Spleen (tissue), 7 donors: Measurements from ENCODE around the gene USP1.

Experiments used
- POLR2A ChIP-seq, 3 donors: fragments of 450-650 bp; IDR thresholded peaks; one replicate each; pipeline ENCODE4 v1.5.1; 2017; ENCODE audit warnings: antibody characterized with exemption in 3 of 3, mild to moderate bottlenecking in 1 of 3
- POLR2AphosphoS5 ChIP-seq, 3 donors: sonication (generic); formaldehyde crosslinking; IDR thresholded peaks; one replicate each; pipeline ENCODE4 v1.5.1; 2017; ENCODE audit warnings: antibody characterized with exemption in 3 of 3
- TF ChIP-seq, protein P1 (sequence below), 11 experiments: fragments of 200-600 bp in 7 of 11; fragments of 450-650 bp in 4 of 11; sonication (generic) in 4 of 11; IDR thresholded peaks in 8 of 11; conservative IDR thresholded peaks in 3 of 11; 1 replicate in 7 of 11; 2 replicates in 4 of 11; pipeline versions ENCODE4 v1.4.0 to v1.8.0; 2016 to 2021; ENCODE audit warnings: antibody characterized with exemption in 11 of 11, inconsistent platforms in 4 of 11, mild to moderate bottlenecking in 1 of 11
- donor health status: DM: no; HTN: no; CAD: no; lungs with moderate emphysema.
- donor health status: DM: no; HTN: no; CAD: no.
- donor health status: DM: no; HTN: no; CAD: no.

DNA sequence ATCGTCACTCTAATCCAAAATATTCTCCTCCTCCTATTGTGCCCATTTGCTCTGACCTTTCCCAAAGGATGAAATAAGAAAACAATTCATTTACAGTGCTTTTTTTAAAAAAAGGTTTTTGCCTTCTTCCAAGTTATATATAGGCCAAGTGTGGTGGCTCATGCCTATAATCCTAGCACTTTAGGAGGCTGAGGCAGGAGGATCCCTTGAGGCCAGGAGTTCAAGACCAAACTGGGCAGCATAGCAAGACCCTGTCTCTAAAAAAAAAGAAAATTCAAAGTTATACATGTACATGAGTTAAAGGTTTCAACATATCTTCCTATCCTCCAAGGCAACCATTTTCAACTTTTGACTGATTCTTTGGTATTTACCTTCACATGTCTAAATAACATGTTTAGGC lies 10.1 kb upstream of the USP1 start:
- TF ChIP-seq POLR2AphosphoS5 (IDR thresholded peaks at IDR 0.05) (no peak), POLR2A (IDR thresholded peaks at IDR 0.05) (no peak)
- TF ChIP-seq, protein P1, sequence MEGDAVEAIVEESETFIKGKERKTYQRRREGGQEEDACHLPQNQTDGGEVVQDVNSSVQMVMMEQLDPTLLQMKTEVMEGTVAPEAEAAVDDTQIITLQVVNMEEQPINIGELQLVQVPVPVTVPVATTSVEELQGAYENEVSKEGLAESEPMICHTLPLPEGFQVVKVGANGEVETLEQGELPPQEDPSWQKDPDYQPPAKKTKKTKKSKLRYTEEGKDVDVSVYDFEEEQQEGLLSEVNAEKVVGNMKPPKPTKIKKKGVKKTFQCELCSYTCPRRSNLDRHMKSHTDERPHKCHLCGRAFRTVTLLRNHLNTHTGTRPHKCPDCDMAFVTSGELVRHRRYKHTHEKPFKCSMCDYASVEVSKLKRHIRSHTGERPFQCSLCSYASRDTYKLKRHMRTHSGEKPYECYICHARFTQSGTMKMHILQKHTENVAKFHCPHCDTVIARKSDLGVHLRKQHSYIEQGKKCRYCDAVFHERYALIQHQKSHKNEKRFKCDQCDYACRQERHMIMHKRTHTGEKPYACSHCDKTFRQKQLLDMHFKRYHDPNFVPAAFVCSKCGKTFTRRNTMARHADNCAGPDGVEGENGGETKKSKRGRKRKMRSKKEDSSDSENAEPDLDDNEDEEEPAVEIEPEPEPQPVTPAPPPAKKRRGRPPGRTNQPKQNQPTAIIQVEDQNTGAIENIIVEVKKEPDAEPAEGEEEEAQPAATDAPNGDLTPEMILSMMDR (IDR thresholded peaks at IDR 0.05 in 8 of 11, conservative IDR thresholded peaks at IDR 0.05 in 3 of 11), result no peak
